ENCODE measurements around the gene CHORDC1.

DNA sequence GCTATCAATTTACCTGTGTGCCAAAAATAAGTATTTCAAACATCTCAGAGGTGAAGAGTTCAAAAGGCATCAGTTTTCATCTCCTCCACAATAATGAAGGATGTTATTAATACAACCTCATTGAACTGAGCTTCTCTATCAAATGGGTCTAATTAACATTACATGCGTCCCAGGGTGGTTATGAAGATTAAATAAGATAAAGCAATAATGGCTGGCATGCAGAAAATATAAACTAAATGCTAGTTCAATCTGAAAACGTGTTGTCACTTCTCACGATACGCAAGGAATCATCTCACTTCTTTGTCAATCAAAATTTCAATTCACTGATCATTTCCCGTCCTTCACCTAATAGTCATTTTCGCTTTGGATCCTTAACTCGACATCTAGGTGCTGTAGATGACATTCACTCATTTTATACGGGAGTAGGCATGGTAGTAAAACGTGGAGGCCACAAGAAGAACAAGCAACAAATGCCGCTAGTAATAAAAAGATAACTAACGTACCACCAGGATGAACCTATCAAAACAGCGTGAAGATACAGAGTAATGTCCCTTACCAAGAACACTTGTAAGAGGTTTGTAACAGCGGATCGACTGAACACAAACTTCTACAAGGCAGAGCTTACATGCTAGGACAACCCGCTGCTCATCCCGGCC, 918 bp downstream of the CHORDC1 start:
- TF ChIP-seq, protein P1, sequence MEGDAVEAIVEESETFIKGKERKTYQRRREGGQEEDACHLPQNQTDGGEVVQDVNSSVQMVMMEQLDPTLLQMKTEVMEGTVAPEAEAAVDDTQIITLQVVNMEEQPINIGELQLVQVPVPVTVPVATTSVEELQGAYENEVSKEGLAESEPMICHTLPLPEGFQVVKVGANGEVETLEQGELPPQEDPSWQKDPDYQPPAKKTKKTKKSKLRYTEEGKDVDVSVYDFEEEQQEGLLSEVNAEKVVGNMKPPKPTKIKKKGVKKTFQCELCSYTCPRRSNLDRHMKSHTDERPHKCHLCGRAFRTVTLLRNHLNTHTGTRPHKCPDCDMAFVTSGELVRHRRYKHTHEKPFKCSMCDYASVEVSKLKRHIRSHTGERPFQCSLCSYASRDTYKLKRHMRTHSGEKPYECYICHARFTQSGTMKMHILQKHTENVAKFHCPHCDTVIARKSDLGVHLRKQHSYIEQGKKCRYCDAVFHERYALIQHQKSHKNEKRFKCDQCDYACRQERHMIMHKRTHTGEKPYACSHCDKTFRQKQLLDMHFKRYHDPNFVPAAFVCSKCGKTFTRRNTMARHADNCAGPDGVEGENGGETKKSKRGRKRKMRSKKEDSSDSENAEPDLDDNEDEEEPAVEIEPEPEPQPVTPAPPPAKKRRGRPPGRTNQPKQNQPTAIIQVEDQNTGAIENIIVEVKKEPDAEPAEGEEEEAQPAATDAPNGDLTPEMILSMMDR (IDR thresholded peaks at IDR 0.05), result no peak
- TF ChIP-seq EP300 (IDR thresholded peaks at IDR 0.05) (no peak), POLR2A (IDR thresholded peaks at IDR 0.05) (no peak)

Measured in ovary (tissue), 3 donors.